Measurements from ENCODE around the gene SLFN14.

- TF ChIP-seq, protein P1, sequence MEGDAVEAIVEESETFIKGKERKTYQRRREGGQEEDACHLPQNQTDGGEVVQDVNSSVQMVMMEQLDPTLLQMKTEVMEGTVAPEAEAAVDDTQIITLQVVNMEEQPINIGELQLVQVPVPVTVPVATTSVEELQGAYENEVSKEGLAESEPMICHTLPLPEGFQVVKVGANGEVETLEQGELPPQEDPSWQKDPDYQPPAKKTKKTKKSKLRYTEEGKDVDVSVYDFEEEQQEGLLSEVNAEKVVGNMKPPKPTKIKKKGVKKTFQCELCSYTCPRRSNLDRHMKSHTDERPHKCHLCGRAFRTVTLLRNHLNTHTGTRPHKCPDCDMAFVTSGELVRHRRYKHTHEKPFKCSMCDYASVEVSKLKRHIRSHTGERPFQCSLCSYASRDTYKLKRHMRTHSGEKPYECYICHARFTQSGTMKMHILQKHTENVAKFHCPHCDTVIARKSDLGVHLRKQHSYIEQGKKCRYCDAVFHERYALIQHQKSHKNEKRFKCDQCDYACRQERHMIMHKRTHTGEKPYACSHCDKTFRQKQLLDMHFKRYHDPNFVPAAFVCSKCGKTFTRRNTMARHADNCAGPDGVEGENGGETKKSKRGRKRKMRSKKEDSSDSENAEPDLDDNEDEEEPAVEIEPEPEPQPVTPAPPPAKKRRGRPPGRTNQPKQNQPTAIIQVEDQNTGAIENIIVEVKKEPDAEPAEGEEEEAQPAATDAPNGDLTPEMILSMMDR (IDR thresholded peaks at IDR 0.05), result no peak
- no peak for TF ChIP-seq EZH2 (IDR thresholded peaks at IDR 0.05; ENCODE audit: borderline replicate concordance, insufficient read depth, low read depth, low read length, poor library complexity, severe bottlenecking)
Observed at GRCh38 chr17:35588196-35588920, 27.7 kb upstream of the SLFN14 start.

All from B cell (primary cell).